Liver (tissue), 9 donors: ENCODE measurements around the gene CST4. TPM values are rescaled to one million over a fixed set of nuclear protein-coding genes. Genes with fewer than 3 reads are reported as not detected.
"Not testable (repeated sequence)": the region's sequence is repeated elsewhere in the genome, so short reads cannot be mapped to it uniquely, and the experiment has no call there.

Source experiments
- DNase-seq: peaks from one replicate; pipeline ENCODE4 v3.0.0-alpha.2; 2017; ENCODE audit warnings: low spot score
- H3K27ac ChIP-seq, 2 donors: one replicate each; pipeline ENCODE4 v1.7.0; 2013; ENCODE audit warnings: inconsistent platforms in 2 of 2, low read length in 2 of 2, control low read depth in 1 of 2, low read depth in 1 of 2, mild to moderate bottlenecking in 1 of 2
- H3K27me3 ChIP-seq, 4 donors: one replicate each; pipeline versions ENCODE4 v1.6.1 to v1.7.0; 2013; ENCODE audit warnings: low read length in 3 of 4, inconsistent platforms in 1 of 4, mild to moderate bottlenecking in 1 of 4, moderate library complexity in 1 of 4; ENCODE audit not compliant: control insufficient read depth in 4 of 4, insufficient read depth in 4 of 4
- H3K36me3 ChIP-seq, 4 donors: one replicate each; pipeline versions ENCODE4 v1.6.1 to v1.7.0; 2013; ENCODE audit warnings: low read length in 3 of 4, mild to moderate bottlenecking in 3 of 4, low read depth in 1 of 4, moderate library complexity in 1 of 4; ENCODE audit not compliant: control insufficient read depth in 4 of 4, insufficient read depth in 3 of 4
- H3K4me1 ChIP-seq, 4 donors: one replicate each; pipeline versions ENCODE4 v1.6.1 to v1.7.0; 2013; ENCODE audit warnings: low read length in 3 of 4, mild to moderate bottlenecking in 3 of 4, moderate library complexity in 1 of 4; ENCODE audit not compliant: control insufficient read depth in 4 of 4, insufficient read depth in 4 of 4
- H3K4me3 ChIP-seq, 3 donors: one replicate each; pipeline versions ENCODE4 v1.6.1 to v1.7.0; 2013; ENCODE audit warnings: low read length in 3 of 3, control low read depth in 1 of 3, low read depth in 1 of 3, mild to moderate bottlenecking in 1 of 3
- H3K9ac ChIP-seq, 2 donors: one replicate each; pipeline ENCODE4 v1.7.0; 2013; ENCODE audit warnings: low read length in 2 of 2, mild to moderate bottlenecking in 2 of 2, moderate library complexity in 2 of 2, control low read depth in 1 of 2, low read depth in 1 of 2
- H3K9me3 ChIP-seq, 4 donors: one replicate each; pipeline versions ENCODE4 v1.6.1 to v1.7.0; 2013; ENCODE audit warnings: low read length in 3 of 4; ENCODE audit not compliant: control insufficient read depth in 4 of 4
- EGR1 ChIP-seq, 2 donors: IDR thresholded peaks; 2 replicates each; pipeline ENCODE4 v1.6.1; 2016 to 2018; ENCODE audit warnings: antibody characterized with exemption in 2 of 2, low read depth in 2 of 2
- FOXA1 ChIP-seq: IDR thresholded peaks from 2 replicates; pipeline ENCODE4 v1.6.1; 2016; ENCODE audit warnings: antibody characterized with exemption
- FOXA2 ChIP-seq: IDR thresholded peaks from 2 replicates; pipeline ENCODE4 v1.6.1; 2016; ENCODE audit warnings: antibody characterized with exemption
- GABPA ChIP-seq, 2 donors: IDR thresholded peaks in 1 of 2; conservative IDR thresholded peaks in 1 of 2; 2 replicates each; pipeline ENCODE4 v1.6.1; 2016; ENCODE audit warnings: antibody characterized with exemption in 2 of 2, mild to moderate bottlenecking in 1 of 2, moderate library complexity in 1 of 2
- HNF4A ChIP-seq, 2 donors: conservative IDR thresholded peaks; 2 replicates each; pipeline ENCODE4 v1.6.1; 2016; ENCODE audit warnings: antibody characterized with exemption in 2 of 2, mild to moderate bottlenecking in 2 of 2
- HNF4G ChIP-seq: IDR thresholded peaks from 2 replicates; pipeline ENCODE4 v1.6.1; 2016; ENCODE audit warnings: antibody characterized with exemption
- JUND ChIP-seq, 2 donors: IDR thresholded peaks; 2 replicates each; pipeline ENCODE4 v1.6.1; 2016; ENCODE audit warnings: antibody characterized with exemption in 2 of 2
- NR2F2 ChIP-seq: IDR thresholded peaks from 2 replicates; pipeline ENCODE4 v1.6.1; 2016; ENCODE audit warnings: antibody characterized with exemption
- RAD21 ChIP-seq, 2 donors: IDR thresholded peaks; 2 replicates each; pipeline ENCODE4 v1.6.1; 2016; ENCODE audit warnings: antibody characterized with exemption in 2 of 2, mild to moderate bottlenecking in 2 of 2
- RXRA ChIP-seq, 2 donors: IDR thresholded peaks; 2 replicates each; pipeline ENCODE4 v1.6.1; 2017 to 2018; ENCODE audit warnings: antibody characterized with exemption in 2 of 2, mild to moderate bottlenecking in 1 of 2
- SP1 ChIP-seq: IDR thresholded peaks from 2 replicates; pipeline ENCODE4 v1.6.1; 2018; ENCODE audit warnings: antibody characterized with exemption, mild to moderate bottlenecking
- TAF1 ChIP-seq: conservative IDR thresholded peaks from 2 replicates; pipeline ENCODE4 v1.6.1; 2016; ENCODE audit warnings: antibody characterized with exemption, mild to moderate bottlenecking
- WGBS: extraction: QIAGEN DNeasy Blood & Tissue Kit; methylation state at CpG from one replicate; pipeline ENCODE4 v1.1.7; 2013; 5-methylcytosine and 5-hydroxymethylcytosine counted together
- polyA plus RNA-seq, 2 donors: library from polyadenylated mRNA; stranded (reverse) in 1 of 2; unstranded in 1 of 2; fragments of 200-250 nt in 1 of 2; fragments of >200 nt in 1 of 2; fragmentation: Nextera tagmentation in 1 of 2; extraction: Ambion mirVana in 1 of 2; gene quantifications; one replicate each; pipeline versions ENCODE4 v1.2.1 to v1.2.3, GENCODE V29; 2013 to 2015
- total RNA-seq, 2 donors: library from RNA; depleted of rRNA; stranded (reverse); fragments of >200 nt; gene quantifications; one replicate each; pipeline ENCODE4 v1.2.3, GENCODE V29; 2014
- TF ChIP-seq, protein P1 (sequence below): IDR thresholded peaks from 2 replicates; pipeline ENCODE4 v1.6.1; 2016; ENCODE audit warnings: antibody characterized with exemption, mild to moderate bottlenecking
- TF ChIP-seq, protein P2 (sequence below): IDR thresholded peaks from 2 replicates; pipeline ENCODE4 v1.6.1; 2016; ENCODE audit warnings: antibody characterized with exemption
- TF ChIP-seq, protein P3 (sequence below): IDR thresholded peaks from 2 replicates; pipeline ENCODE4 v1.6.1; 2016; ENCODE audit warnings: antibody characterized with exemption
- TF ChIP-seq, protein P4 (sequence below): fragments of 150-350 bp; IDR thresholded peaks from 2 replicates; pipeline ENCODE4 v1.5.1; 2017; ENCODE audit warnings: improper control_type of control experiment, low read depth, low read length; ENCODE audit not compliant: missing input control
- donor health status: healthy.
- donor health status: healthy.
- donor health status: healthy.
- donor health status: healthy.
- donor health status: healthy.

The CST4 gene
- total and polyA plus RNA-seq, 4 donors: not detected

DNA sequence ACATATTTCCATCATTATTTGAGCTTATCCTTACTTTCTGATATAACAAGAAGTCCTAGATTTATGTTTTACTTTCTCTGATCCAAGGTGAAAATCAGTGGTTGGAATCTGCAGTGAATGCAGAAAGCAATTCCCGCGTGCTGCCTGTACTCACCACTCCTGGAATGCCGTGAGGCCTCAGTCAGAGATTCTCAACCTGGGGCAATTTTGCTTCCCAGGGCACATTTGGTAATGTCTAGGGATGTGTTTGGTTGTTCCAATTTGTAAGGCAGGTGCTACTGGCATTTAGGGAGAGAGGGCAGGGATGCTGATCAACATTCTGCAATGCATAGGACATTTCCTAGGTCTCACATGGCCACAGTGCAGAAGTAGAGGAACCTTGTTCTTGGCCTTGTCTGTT, 23.9 kb downstream of the CST4 start:
- TF ChIP-seq, protein P1, sequence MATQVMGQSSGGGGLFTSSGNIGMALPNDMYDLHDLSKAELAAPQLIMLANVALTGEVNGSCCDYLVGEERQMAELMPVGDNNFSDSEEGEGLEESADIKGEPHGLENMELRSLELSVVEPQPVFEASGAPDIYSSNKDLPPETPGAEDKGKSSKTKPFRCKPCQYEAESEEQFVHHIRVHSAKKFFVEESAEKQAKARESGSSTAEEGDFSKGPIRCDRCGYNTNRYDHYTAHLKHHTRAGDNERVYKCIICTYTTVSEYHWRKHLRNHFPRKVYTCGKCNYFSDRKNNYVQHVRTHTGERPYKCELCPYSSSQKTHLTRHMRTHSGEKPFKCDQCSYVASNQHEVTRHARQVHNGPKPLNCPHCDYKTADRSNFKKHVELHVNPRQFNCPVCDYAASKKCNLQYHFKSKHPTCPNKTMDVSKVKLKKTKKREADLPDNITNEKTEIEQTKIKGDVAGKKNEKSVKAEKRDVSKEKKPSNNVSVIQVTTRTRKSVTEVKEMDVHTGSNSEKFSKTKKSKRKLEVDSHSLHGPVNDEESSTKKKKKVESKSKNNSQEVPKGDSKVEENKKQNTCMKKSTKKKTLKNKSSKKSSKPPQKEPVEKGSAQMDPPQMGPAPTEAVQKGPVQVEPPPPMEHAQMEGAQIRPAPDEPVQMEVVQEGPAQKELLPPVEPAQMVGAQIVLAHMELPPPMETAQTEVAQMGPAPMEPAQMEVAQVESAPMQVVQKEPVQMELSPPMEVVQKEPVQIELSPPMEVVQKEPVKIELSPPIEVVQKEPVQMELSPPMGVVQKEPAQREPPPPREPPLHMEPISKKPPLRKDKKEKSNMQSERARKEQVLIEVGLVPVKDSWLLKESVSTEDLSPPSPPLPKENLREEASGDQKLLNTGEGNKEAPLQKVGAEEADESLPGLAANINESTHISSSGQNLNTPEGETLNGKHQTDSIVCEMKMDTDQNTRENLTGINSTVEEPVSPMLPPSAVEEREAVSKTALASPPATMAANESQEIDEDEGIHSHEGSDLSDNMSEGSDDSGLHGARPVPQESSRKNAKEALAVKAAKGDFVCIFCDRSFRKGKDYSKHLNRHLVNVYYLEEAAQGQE: no peak
- TF ChIP-seq JUND (IDR thresholded peaks at IDR 0.05) (no peak), EGR1 (IDR thresholded peaks at IDR 0.05; ENCODE audit: low read depth in 2 of 2) (no peak), GABPA (IDR thresholded peaks at IDR 0.05 in 1 of 2, conservative IDR thresholded peaks at IDR 0.05 in 1 of 2) (no peak), FOXA1 (no peak), SP1 (no peak), HNF4A (conservative IDR thresholded peaks at IDR 0.05) (no peak), HNF4G (no peak), RXRA (IDR thresholded peaks at IDR 0.05) (no peak), NR2F2 (no peak)
- TF ChIP-seq, protein P2, sequence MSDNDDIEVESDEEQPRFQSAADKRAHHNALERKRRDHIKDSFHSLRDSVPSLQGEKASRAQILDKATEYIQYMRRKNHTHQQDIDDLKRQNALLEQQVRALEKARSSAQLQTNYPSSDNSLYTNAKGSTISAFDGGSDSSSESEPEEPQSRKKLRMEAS: no peak
- TF ChIP-seq, protein P3, sequence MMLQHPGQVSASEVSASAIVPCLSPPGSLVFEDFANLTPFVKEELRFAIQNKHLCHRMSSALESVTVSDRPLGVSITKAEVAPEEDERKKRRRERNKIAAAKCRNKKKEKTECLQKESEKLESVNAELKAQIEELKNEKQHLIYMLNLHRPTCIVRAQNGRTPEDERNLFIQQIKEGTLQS: no peak
- no peaks in the 10 kb centered on the region for H3K27me3 ChIP-seq
- H3K27ac ChIP-seq: no peak overlapping the region
- no peaks in the 10 kb centered on the region for H3K9me3 ChIP-seq
- H3K36me3 ChIP-seq: no peaks in the 10 kb centered on the region
- no peak overlapping the region for H3K9ac ChIP-seq
- WGBS: 94% methylated on average over 3 of the region's 3 CpGs
- H3K4me1 ChIP-seq: peaks cover 0 to 3% (median 0%) of the 10 kb centered on the region in 4 donors
- DNase-seq: no peak
- no peak overlapping the region for H3K4me3 ChIP-seq

DNA sequence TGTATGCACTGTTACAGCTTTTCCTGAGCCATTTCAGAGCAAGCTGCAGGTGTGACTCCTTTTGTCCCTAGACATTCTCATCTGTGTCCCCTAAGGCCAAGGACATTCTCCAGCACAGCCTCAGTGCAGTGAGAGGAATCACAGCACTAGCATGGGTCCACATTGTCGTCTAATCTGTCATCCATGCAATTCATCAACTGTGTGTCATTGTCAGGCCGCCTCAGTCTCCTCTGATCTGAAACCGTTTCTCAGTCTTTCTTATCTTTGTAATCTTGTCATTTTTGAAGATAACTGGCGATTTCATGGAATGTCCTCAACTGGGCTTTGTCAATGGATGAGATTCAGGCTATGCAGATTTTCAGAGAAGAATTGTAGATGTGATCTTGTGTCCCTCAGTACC, 24.8 kb downstream of the CST4 start:
- H3K27me3 ChIP-seq, H3K4me3 ChIP-seq, H3K4me1 ChIP-seq, H3K27ac ChIP-seq, H3K9me3 ChIP-seq, H3K36me3 ChIP-seq, DNase-seq, H3K9ac ChIP-seq: not testable (repeated sequence)
- WGBS: 85% methylated on average over 4 of the region's 4 CpGs

DNA sequence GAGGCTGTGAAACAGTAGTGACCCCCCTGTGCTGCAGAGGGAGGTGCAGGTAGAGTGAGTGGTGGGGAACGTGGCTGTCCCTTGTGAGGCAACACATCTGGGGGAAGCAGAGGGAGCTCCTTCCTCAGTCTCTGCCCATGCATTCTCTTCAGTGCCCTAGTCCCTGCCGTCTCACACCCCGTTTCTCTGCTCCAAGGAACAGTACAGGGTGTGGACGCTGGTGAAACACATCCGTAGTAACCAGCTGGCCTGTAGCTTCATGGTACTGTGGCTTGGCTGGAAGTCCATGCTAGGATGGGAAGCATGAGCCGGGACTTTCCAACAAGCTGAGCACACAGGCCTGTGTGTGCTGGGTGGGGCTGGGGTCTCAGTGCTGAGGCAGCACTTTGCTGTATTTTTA, 25.7 kb downstream of the CST4 start:
- Histone ChIP-seq H3K27ac (no peak overlapping the region), H3K27me3 (no peaks in the 10 kb centered on the region), H3K36me3 (no peaks in the 10 kb centered on the region), H3K9me3 (no peaks in the 10 kb centered on the region), H3K4me1 (peaks cover 0 to 3% (median 0%) of the 10 kb centered on the region in 4 donors), H3K9ac (no peak overlapping the region), H3K4me3 (no peak overlapping the region)
- TF ChIP-seq EGR1 (IDR thresholded peaks at IDR 0.05; ENCODE audit: low read depth in 2 of 2): no peak
- TF ChIP-seq, protein P2: no peak
- TF ChIP-seq FOXA2: no peak
- TF ChIP-seq SP1: no peak
- TF ChIP-seq TAF1: no peak
- TF ChIP-seq, protein P4, sequence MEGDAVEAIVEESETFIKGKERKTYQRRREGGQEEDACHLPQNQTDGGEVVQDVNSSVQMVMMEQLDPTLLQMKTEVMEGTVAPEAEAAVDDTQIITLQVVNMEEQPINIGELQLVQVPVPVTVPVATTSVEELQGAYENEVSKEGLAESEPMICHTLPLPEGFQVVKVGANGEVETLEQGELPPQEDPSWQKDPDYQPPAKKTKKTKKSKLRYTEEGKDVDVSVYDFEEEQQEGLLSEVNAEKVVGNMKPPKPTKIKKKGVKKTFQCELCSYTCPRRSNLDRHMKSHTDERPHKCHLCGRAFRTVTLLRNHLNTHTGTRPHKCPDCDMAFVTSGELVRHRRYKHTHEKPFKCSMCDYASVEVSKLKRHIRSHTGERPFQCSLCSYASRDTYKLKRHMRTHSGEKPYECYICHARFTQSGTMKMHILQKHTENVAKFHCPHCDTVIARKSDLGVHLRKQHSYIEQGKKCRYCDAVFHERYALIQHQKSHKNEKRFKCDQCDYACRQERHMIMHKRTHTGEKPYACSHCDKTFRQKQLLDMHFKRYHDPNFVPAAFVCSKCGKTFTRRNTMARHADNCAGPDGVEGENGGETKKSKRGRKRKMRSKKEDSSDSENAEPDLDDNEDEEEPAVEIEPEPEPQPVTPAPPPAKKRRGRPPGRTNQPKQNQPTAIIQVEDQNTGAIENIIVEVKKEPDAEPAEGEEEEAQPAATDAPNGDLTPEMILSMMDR: no peak
- TF ChIP-seq RXRA (IDR thresholded peaks at IDR 0.05): no peak
- TF ChIP-seq HNF4G: no peak
- TF ChIP-seq RAD21 (IDR thresholded peaks at IDR 0.05): no peak
- TF ChIP-seq NR2F2: no peak
- DNase-seq: no peak
- WGBS: 85% methylated on average over 6 of the region's 6 CpGs
